Thymus (tissue), 11 donors: ENCODE data around the gene GNA14. TPM values are rescaled to one million over a fixed set of nuclear protein-coding genes. Genes with fewer than 3 reads are reported as not detected.

Experiments
- DNase-seq, 9 donors: peaks; one replicate each; pipeline ENCODE4 v3.0.0-alpha.2; 2013; ENCODE audit warnings: low spot score in 9 of 9, low read depth in 6 of 9, missing footprints in 1 of 9
- H3K27ac ChIP-seq, 2 donors: one replicate each; pipeline ENCODE4 v1.5.1; 2013; ENCODE audit warnings: control low read depth in 1 of 2, low read depth in 1 of 2, low read length in 1 of 2, mild to moderate bottlenecking in 1 of 2, moderate library complexity in 1 of 2
- H3K27me3 ChIP-seq, 2 donors: one replicate each; pipeline ENCODE4 v1.5.1; 2013; ENCODE audit warnings: low read length in 1 of 2; ENCODE audit not compliant: control insufficient read depth in 2 of 2, insufficient read depth in 1 of 2
- H3K36me3 ChIP-seq, 2 donors: one replicate each; pipeline ENCODE4 v1.5.1; 2013; ENCODE audit warnings: low read length in 1 of 2, mild to moderate bottlenecking in 1 of 2, moderate library complexity in 1 of 2; ENCODE audit not compliant: control insufficient read depth in 2 of 2, insufficient read depth in 2 of 2
- H3K4me1 ChIP-seq, 2 donors: one replicate each; pipeline ENCODE4 v1.5.1; 2013; ENCODE audit warnings: low read length in 2 of 2; ENCODE audit not compliant: control insufficient read depth in 2 of 2, insufficient read depth in 2 of 2
- H3K4me3 ChIP-seq, 2 donors: one replicate each; pipeline ENCODE4 v1.5.1; 2013; ENCODE audit warnings: low read length in 2 of 2, control low read depth in 1 of 2, mild to moderate bottlenecking in 1 of 2
- H3K9me3 ChIP-seq, 2 donors: one replicate each; pipeline ENCODE4 v1.5.1; 2013; ENCODE audit warnings: low read length in 1 of 2, mild to moderate bottlenecking in 1 of 2; ENCODE audit not compliant: control insufficient read depth in 2 of 2, insufficient read depth in 1 of 2
- WGBS: extraction: QIAGEN DNeasy Blood & Tissue Kit; methylation state at CpG from one replicate; pipeline ENCODE4 v1.1.7; 2013; 5-methylcytosine and 5-hydroxymethylcytosine counted together
- polyA plus RNA-seq: library from polyadenylated mRNA; stranded (reverse); fragments of 200-250 nt; gene quantifications from one replicate; pipeline ENCODE4 v1.2.3, GENCODE V29; 2013
- total RNA-seq: library from RNA; stranded (reverse); fragments of 120-200 nt; gene quantifications from one replicate; pipeline ENCODE4 v1.2.4, GENCODE V29; 2013
- donor health status: healthy.

The GNA14 gene
- total and polyA plus RNA-seq, 2 donors = 0.47 to 1.4 TPM

DNA sequence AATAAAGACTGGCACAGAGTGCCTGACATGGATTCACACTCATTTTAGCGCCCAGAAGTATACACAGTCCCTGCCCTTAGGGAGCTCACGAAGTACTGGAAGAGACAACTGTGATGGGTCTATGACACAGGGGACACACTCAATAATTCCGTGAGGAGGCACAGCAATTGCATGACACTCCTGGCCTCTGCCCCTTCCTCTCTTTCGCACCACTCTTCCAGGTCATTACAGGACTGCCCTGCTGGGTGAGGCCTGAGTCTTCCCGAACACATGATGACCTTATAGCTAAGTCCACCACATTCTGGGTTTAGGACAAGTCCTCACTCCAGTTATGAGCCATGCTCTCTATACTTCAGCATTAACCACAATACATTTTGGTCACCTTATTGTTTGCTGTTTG, 134.7 kb downstream of the GNA14 start:
- 97% methylated on average over 5 of the region's 5 CpGs for WGBS
- H3K4me3 ChIP-seq = no peak overlapping the region
- DNase-seq = no peak
- no peaks in the 10 kb centered on the region for H3K27me3 ChIP-seq
- H3K9me3 ChIP-seq = no peaks in the 10 kb centered on the region
- peaks cover 0 to 2% of the 10 kb centered on the region in 2 donors for H3K4me1 ChIP-seq
- no peaks in the 10 kb centered on the region for H3K36me3 ChIP-seq
- no peak overlapping the region for H3K27ac ChIP-seq

DNA sequence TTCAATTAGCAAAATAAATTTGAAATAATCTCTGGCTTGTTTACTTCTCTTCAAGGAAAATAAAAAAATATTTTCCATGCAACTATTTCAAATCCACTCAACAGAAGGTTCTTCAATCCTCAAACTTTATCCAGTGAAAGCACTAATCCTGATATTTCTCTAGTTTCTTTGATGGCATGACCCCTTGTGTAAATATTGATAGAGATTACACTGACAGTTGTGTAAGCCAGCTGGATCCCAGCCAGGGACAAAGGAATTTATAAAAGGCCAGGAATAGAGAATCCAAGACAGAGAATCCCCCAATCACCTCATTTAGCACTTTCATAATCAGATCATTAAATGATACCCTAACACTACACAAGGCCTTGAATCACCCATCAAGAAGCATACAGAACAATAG, 135.2 kb downstream of the GNA14 start:
- Histone ChIP-seq H3K36me3 (no peaks in the 10 kb centered on the region), H3K27ac (no peak overlapping the region), H3K27me3 (no peaks in the 10 kb centered on the region), H3K9me3 (no peaks in the 10 kb centered on the region), H3K4me3 (no peak overlapping the region), H3K4me1 (peaks cover 0 to 2% of the 10 kb centered on the region in 2 donors)
- no peak for DNase-seq

GRCh38 chr9:77511525-77511924, 136.6 kb downstream of the GNA14 start:
- H3K4me3 ChIP-seq = no peak overlapping the region
- no peak overlapping the region for H3K27ac ChIP-seq
- no peak for DNase-seq
- H3K9me3 ChIP-seq = no peaks in the 10 kb centered on the region
- no peaks in the 10 kb centered on the region for H3K36me3 ChIP-seq
- peaks cover 0 to 2% of the 10 kb centered on the region in 2 donors for H3K4me1 ChIP-seq
- WGBS = 98% methylated on average over 3 of the region's 3 CpGs
- H3K27me3 ChIP-seq = no peaks in the 10 kb centered on the region

DNA sequence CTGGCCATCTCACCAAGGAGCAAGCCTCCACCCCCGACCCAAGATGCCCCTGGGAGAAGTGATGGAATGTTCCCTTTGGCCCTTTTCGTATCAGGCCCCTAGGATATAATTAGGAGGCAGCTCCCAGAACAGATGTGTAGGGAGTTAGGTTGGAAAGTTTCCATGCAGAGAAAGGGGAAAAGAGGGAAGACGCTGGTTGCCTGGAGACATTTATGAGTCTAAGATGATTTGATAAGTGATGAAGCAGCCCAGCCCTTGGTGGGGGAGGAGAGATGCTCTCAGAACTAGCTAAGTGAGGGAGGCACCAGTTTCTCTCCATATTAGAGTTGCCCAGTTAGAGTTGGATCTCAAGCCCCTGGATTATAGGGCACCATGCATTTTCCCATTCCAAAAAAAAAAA, 137.5 kb downstream of the GNA14 start:
- Histone ChIP-seq H3K9me3 (no peaks in the 10 kb centered on the region), H3K4me3 (no peak overlapping the region), H3K27me3 (no peaks in the 10 kb centered on the region), H3K36me3 (no peaks in the 10 kb centered on the region), H3K4me1 (peaks cover 0 to 2% of the 10 kb centered on the region in 2 donors), H3K27ac (no peak overlapping the region)
- no peak for DNase-seq
- WGBS = 94% methylated on average over 3 of the region's 3 CpGs

DNA sequence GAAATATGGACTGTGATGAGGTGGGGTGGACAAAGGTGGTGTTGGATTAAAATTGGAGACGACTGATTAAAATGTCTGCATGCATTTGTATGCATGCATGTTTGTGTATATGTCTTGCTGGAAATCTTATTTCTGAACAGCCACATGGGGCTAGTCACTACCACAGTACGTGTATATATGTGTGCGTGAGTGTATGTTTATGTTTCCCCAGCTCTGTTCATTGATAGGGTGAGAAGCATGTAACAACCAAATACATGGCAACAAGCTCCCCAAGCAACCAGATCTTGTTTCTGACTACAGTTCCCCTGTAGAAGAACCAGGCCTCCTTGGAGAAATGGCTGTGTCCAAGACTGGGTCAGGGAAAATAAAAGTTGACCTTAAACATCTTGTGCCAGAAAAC, 139.7 kb downstream of the GNA14 start:
- H3K4me1 ChIP-seq = no peaks in the 10 kb centered on the region
- 97% methylated on average over 3 of the region's 3 CpGs for WGBS
- no peak for DNase-seq
- H3K9me3 ChIP-seq = no peaks in the 10 kb centered on the region
- no peaks in the 10 kb centered on the region for H3K27me3 ChIP-seq
- no peak overlapping the region for H3K27ac ChIP-seq
- no peak overlapping the region for H3K4me3 ChIP-seq
- no peaks in the 10 kb centered on the region for H3K36me3 ChIP-seq

DNA sequence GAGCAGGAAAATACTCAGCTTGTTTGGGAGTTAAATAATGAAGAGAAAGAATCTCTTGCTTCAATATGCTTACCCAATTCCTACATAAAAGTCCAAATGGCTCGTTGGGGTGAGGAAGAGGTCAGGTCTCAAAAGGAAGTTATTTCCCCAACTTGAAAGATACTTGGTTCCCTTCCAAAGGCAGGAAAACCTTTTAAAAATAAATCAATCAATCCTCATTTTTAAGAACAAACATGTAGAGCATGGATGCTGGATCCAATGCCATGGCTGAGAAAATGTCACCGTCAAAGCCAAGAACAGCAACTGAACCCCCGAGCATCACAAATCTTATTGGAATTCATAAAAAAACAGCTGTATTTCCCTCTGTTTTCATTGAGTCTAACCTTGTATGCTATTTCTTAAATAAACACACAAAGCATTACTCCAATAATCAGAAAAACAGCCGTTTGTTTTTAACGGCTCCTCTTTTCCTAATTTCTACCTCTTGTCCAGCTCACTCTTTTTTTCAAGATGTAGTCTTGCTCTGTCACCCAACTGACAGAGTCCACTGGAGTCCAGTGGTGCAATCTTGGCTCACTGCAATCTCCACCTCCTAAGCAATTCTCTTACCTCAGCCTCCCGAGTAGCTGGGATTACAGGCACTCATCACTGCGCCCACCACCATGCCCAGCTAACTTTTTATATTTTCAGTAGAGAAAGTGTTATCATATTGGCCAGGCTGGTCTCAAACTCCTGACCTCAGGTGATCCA, 140.7 kb downstream of the GNA14 start:
- no peak overlapping the region for H3K4me3 ChIP-seq
- no peaks in the 10 kb centered on the region for H3K9me3 ChIP-seq
- no peak overlapping the region for H3K27ac ChIP-seq
- H3K4me1 ChIP-seq = no peaks in the 10 kb centered on the region
- DNase-seq = no peak
- H3K36me3 ChIP-seq = no peaks in the 10 kb centered on the region
- 73% methylated on average over 7 of the region's 7 CpGs for WGBS
- no peaks in the 10 kb centered on the region for H3K27me3 ChIP-seq

GRCh38 chr9:77505232-77505631, 142.9 kb downstream of the GNA14 start:
- 82% methylated on average over 5 of the region's 5 CpGs for WGBS
- Histone ChIP-seq H3K9me3 (no peaks in the 10 kb centered on the region), H3K4me3 (no peak overlapping the region), H3K27me3 (no peaks in the 10 kb centered on the region), H3K36me3 (no peaks in the 10 kb centered on the region), H3K4me1 (no peaks in the 10 kb centered on the region), H3K27ac (no peak overlapping the region)
- no peak for DNase-seq

- no peaks in the 10 kb centered on the region for H3K9me3 ChIP-seq
- WGBS = 91% methylated on average over 3 of the region's 3 CpGs
Measured at GRCh38 chr9:77502568-77502967, 145.6 kb downstream of the GNA14 start.

GRCh38 chr9:77498891-77499290, 149.2 kb downstream of the GNA14 start:
- H3K36me3 ChIP-seq = no peaks in the 10 kb centered on the region
- H3K4me1 ChIP-seq = no peaks in the 10 kb centered on the region
- DNase-seq = no peak
- H3K27me3 ChIP-seq = no peaks in the 10 kb centered on the region
- H3K27ac ChIP-seq = no peak overlapping the region
- WGBS = 92% methylated on average over 1 of the region's 1 CpG
- H3K9me3 ChIP-seq = no peaks in the 10 kb centered on the region
- H3K4me3 ChIP-seq = no peak overlapping the region

More at GRCh38 chr9:77502568-77502967, 145.6 kb downstream of the GNA14 start:
- H3K4me1 ChIP-seq = no peaks in the 10 kb centered on the region
- H3K36me3 ChIP-seq = no peaks in the 10 kb centered on the region
- H3K27ac ChIP-seq = no peak overlapping the region
- no peaks in the 10 kb centered on the region for H3K27me3 ChIP-seq
- DNase-seq = no peak
- no peak overlapping the region for H3K4me3 ChIP-seq
